ENCODE measurements around the gene PLA2G2F. TPM values are rescaled to one million over a fixed set of nuclear protein-coding genes. Genes with fewer than 3 reads are reported as not detected.

PLA2G2F gene
- total and polyA plus RNA-seq, 9 of the 15 experiments (the other 6 are each of a cell fraction or from before 2014, with no cell fraction given): not detected

GRCh38 chr1:20169932-20170331 is 30.8 kb downstream of the PLA2G2F start (continued):
- TF ChIP-seq ZNF740 (CRISPR knock-in tag; IDR thresholded peaks at IDR 0.05) (no peak), ZNF740 (tag; IDR thresholded peaks at IDR 0.05) (no peak), HSF4 (CRISPR knock-in tag; IDR thresholded peaks at IDR 0.05; ENCODE audit: borderline replicate concordance) (no peak), DACH1 (IDR thresholded peaks at IDR 0.05; ENCODE audit: partially characterized antibody) (no peak), HES1 (IDR thresholded peaks at IDR 0.05; ENCODE audit: low read depth) (no peak), CREBBP (IDR thresholded peaks at IDR 0.05; ENCODE audit: low read depth, low read length) (no peak), SMC3 (conservative IDR thresholded peaks at IDR 0.05; ENCODE audit: insufficient read depth, low read depth, low read length) (no peak), BRF1 (IDR thresholded peaks at IDR 0.05; ENCODE audit: borderline replicate concordance, extremely low read depth, insufficient read length) (no peak), JUND (IDR thresholded peaks at IDR 0.05; ENCODE audit: borderline replicate concordance, low read depth, low read length) (no peak), JUND (tag; IDR thresholded peaks at IDR 0.05; ENCODE audit: borderline replicate concordance, low read depth, low read length) (no peak), NEUROD1 (IDR thresholded peaks at IDR 0.05; ENCODE audit: borderline replicate concordance, low read depth, low read length, partially characterized antibody) (no peak)

Measured in K562 (cell line).